Liver (tissue), 9 donors: ENCODE data around the gene MEGF11. TPM values are rescaled to one million over a fixed set of nuclear protein-coding genes. Genes with fewer than 3 reads are reported as not detected.

ENCODE experiments used
- DNase-seq: peaks from one replicate; pipeline ENCODE4 v3.0.0-alpha.2; 2017; ENCODE audit warnings: low spot score
- H3K27ac ChIP-seq, 2 donors: one replicate each; pipeline ENCODE4 v1.7.0; 2013; ENCODE audit warnings: inconsistent platforms in 2 of 2, low read length in 2 of 2, control low read depth in 1 of 2, low read depth in 1 of 2, mild to moderate bottlenecking in 1 of 2
- H3K27me3 ChIP-seq, 4 donors: one replicate each; pipeline versions ENCODE4 v1.6.1 to v1.7.0; 2013; ENCODE audit warnings: low read length in 3 of 4, inconsistent platforms in 1 of 4, mild to moderate bottlenecking in 1 of 4, moderate library complexity in 1 of 4; ENCODE audit not compliant: control insufficient read depth in 4 of 4, insufficient read depth in 4 of 4
- H3K36me3 ChIP-seq, 4 donors: one replicate each; pipeline versions ENCODE4 v1.6.1 to v1.7.0; 2013; ENCODE audit warnings: low read length in 3 of 4, mild to moderate bottlenecking in 3 of 4, low read depth in 1 of 4, moderate library complexity in 1 of 4; ENCODE audit not compliant: control insufficient read depth in 4 of 4, insufficient read depth in 3 of 4
- H3K4me1 ChIP-seq, 4 donors: one replicate each; pipeline versions ENCODE4 v1.6.1 to v1.7.0; 2013; ENCODE audit warnings: low read length in 3 of 4, mild to moderate bottlenecking in 3 of 4, moderate library complexity in 1 of 4; ENCODE audit not compliant: control insufficient read depth in 4 of 4, insufficient read depth in 4 of 4
- H3K4me3 ChIP-seq, 3 donors: one replicate each; pipeline versions ENCODE4 v1.6.1 to v1.7.0; 2013; ENCODE audit warnings: low read length in 3 of 3, control low read depth in 1 of 3, low read depth in 1 of 3, mild to moderate bottlenecking in 1 of 3
- H3K9ac ChIP-seq, 2 donors: one replicate each; pipeline ENCODE4 v1.7.0; 2013; ENCODE audit warnings: low read length in 2 of 2, mild to moderate bottlenecking in 2 of 2, moderate library complexity in 2 of 2, control low read depth in 1 of 2, low read depth in 1 of 2
- H3K9me3 ChIP-seq, 4 donors: one replicate each; pipeline versions ENCODE4 v1.6.1 to v1.7.0; 2013; ENCODE audit warnings: low read length in 3 of 4; ENCODE audit not compliant: control insufficient read depth in 4 of 4
- ATF3 ChIP-seq: IDR thresholded peaks from 2 replicates; pipeline ENCODE4 v1.6.1; 2016; ENCODE audit warnings: antibody characterized with exemption
- CTCF ChIP-seq: fragments of 150-350 bp; IDR thresholded peaks from 2 replicates; pipeline ENCODE4 v1.5.1; 2017; ENCODE audit warnings: improper control_type of control experiment, low read depth, low read length; ENCODE audit not compliant: missing input control
- EGR1 ChIP-seq, 2 donors: IDR thresholded peaks; 2 replicates each; pipeline ENCODE4 v1.6.1; 2016 to 2018; ENCODE audit warnings: antibody characterized with exemption in 2 of 2, low read depth in 2 of 2
- FOXA1 ChIP-seq: IDR thresholded peaks from 2 replicates; pipeline ENCODE4 v1.6.1; 2016; ENCODE audit warnings: antibody characterized with exemption
- FOXA2 ChIP-seq: IDR thresholded peaks from 2 replicates; pipeline ENCODE4 v1.6.1; 2016; ENCODE audit warnings: antibody characterized with exemption
- GABPA ChIP-seq, 2 donors: IDR thresholded peaks in 1 of 2; conservative IDR thresholded peaks in 1 of 2; 2 replicates each; pipeline ENCODE4 v1.6.1; 2016; ENCODE audit warnings: antibody characterized with exemption in 2 of 2, mild to moderate bottlenecking in 1 of 2, moderate library complexity in 1 of 2
- HNF4A ChIP-seq, 2 donors: conservative IDR thresholded peaks; 2 replicates each; pipeline ENCODE4 v1.6.1; 2016; ENCODE audit warnings: antibody characterized with exemption in 2 of 2, mild to moderate bottlenecking in 2 of 2
- HNF4G ChIP-seq: IDR thresholded peaks from 2 replicates; pipeline ENCODE4 v1.6.1; 2016; ENCODE audit warnings: antibody characterized with exemption
- JUND ChIP-seq, 2 donors: IDR thresholded peaks; 2 replicates each; pipeline ENCODE4 v1.6.1; 2016; ENCODE audit warnings: antibody characterized with exemption in 2 of 2
- NR2F2 ChIP-seq: IDR thresholded peaks from 2 replicates; pipeline ENCODE4 v1.6.1; 2016; ENCODE audit warnings: antibody characterized with exemption
- RAD21 ChIP-seq, 2 donors: IDR thresholded peaks; 2 replicates each; pipeline ENCODE4 v1.6.1; 2016; ENCODE audit warnings: antibody characterized with exemption in 2 of 2, mild to moderate bottlenecking in 2 of 2
- RXRA ChIP-seq, 2 donors: IDR thresholded peaks; 2 replicates each; pipeline ENCODE4 v1.6.1; 2017 to 2018; ENCODE audit warnings: antibody characterized with exemption in 2 of 2, mild to moderate bottlenecking in 1 of 2
- SP1 ChIP-seq: IDR thresholded peaks from 2 replicates; pipeline ENCODE4 v1.6.1; 2018; ENCODE audit warnings: antibody characterized with exemption, mild to moderate bottlenecking
- TAF1 ChIP-seq: conservative IDR thresholded peaks from 2 replicates; pipeline ENCODE4 v1.6.1; 2016; ENCODE audit warnings: antibody characterized with exemption, mild to moderate bottlenecking
- YY1 ChIP-seq: IDR thresholded peaks from 2 replicates; pipeline ENCODE4 v1.6.1; 2016; ENCODE audit warnings: antibody characterized with exemption, mild to moderate bottlenecking
- WGBS: extraction: QIAGEN DNeasy Blood & Tissue Kit; methylation state at CpG from one replicate; pipeline ENCODE4 v1.1.7; 2013; 5-methylcytosine and 5-hydroxymethylcytosine counted together
- polyA plus RNA-seq, 2 donors: library from polyadenylated mRNA; stranded (reverse) in 1 of 2; unstranded in 1 of 2; fragments of 200-250 nt in 1 of 2; fragments of >200 nt in 1 of 2; fragmentation: Nextera tagmentation in 1 of 2; extraction: Ambion mirVana in 1 of 2; gene quantifications; one replicate each; pipeline versions ENCODE4 v1.2.1 to v1.2.3, GENCODE V29; 2013 to 2015
- total RNA-seq, 2 donors: library from RNA; depleted of rRNA; stranded (reverse); fragments of >200 nt; gene quantifications; one replicate each; pipeline ENCODE4 v1.2.3, GENCODE V29; 2014
- TF ChIP-seq, protein P1 (sequence below): IDR thresholded peaks from 2 replicates; pipeline ENCODE4 v1.6.1; 2016; ENCODE audit warnings: antibody characterized with exemption, mild to moderate bottlenecking
- TF ChIP-seq, protein P2 (sequence below): IDR thresholded peaks from 2 replicates; pipeline ENCODE4 v1.6.1; 2016; ENCODE audit warnings: antibody characterized with exemption
- donor health status: healthy.
- donor health status: healthy.
- donor health status: healthy.
- donor health status: healthy.
- donor health status: healthy.

The MEGF11 gene
- total and polyA plus RNA-seq, 4 donors, result under 0.01 to 0.51 (median 0.03) TPM; not detected in 1

GRCh38 chr15:66033143-66033542, 220.4 kb downstream of the MEGF11 start:
- Histone ChIP-seq H3K4me3 (no peak overlapping the region), H3K9me3 (peaks cover 0 to 9% (median 2%) of the 10 kb centered on the region in 4 donors), H3K9ac (no peak overlapping the region), H3K27ac (no peak overlapping the region), H3K36me3 (no peaks in the 10 kb centered on the region), H3K27me3 (no peaks in the 10 kb centered on the region), H3K4me1 (no peaks in the 10 kb centered on the region)
- TF ChIP-seq RXRA (IDR thresholded peaks at IDR 0.05) (no peak), HNF4A (conservative IDR thresholded peaks at IDR 0.05) (no peak), HNF4G (no peak)
- WGBS, result 88% methylated on average over 2 of the region's 2 CpGs
- no peak for DNase-seq

DNA sequence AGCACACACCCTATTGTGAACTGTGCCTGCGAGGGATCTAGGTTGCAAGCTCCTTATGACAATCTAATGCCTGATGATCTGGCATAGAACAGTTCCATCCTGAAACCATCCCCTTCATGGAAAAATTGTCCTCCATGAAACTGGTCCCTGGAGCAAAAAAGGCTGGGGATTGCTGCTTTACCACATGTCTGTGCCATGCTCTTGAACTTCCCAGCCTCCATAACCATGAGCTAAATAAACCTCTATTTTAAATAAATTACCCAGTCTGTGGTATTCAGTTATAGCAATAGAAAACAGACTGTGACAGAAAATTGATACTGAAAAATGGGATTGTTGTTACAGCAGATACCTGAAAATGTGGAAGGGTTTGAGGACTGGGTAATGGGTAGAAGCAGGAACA, 221.5 kb downstream of the MEGF11 start:
- no peak overlapping the region for H3K9ac ChIP-seq
- H3K27me3 ChIP-seq, result no peaks in the 10 kb centered on the region

GRCh38 chr15:66030650-66031049, 222.9 kb downstream of the MEGF11 start:
- whole genome bisulfite sequencing, result 79% methylated on average over 4 of the region's 4 CpGs
- TF ChIP-seq, protein P1, sequence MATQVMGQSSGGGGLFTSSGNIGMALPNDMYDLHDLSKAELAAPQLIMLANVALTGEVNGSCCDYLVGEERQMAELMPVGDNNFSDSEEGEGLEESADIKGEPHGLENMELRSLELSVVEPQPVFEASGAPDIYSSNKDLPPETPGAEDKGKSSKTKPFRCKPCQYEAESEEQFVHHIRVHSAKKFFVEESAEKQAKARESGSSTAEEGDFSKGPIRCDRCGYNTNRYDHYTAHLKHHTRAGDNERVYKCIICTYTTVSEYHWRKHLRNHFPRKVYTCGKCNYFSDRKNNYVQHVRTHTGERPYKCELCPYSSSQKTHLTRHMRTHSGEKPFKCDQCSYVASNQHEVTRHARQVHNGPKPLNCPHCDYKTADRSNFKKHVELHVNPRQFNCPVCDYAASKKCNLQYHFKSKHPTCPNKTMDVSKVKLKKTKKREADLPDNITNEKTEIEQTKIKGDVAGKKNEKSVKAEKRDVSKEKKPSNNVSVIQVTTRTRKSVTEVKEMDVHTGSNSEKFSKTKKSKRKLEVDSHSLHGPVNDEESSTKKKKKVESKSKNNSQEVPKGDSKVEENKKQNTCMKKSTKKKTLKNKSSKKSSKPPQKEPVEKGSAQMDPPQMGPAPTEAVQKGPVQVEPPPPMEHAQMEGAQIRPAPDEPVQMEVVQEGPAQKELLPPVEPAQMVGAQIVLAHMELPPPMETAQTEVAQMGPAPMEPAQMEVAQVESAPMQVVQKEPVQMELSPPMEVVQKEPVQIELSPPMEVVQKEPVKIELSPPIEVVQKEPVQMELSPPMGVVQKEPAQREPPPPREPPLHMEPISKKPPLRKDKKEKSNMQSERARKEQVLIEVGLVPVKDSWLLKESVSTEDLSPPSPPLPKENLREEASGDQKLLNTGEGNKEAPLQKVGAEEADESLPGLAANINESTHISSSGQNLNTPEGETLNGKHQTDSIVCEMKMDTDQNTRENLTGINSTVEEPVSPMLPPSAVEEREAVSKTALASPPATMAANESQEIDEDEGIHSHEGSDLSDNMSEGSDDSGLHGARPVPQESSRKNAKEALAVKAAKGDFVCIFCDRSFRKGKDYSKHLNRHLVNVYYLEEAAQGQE, result no peak
- no peak for TF ChIP-seq TAF1
- TF ChIP-seq YY1, result no peak
- TF ChIP-seq FOXA1, result no peak
- no peak for TF ChIP-seq JUND (IDR thresholded peaks at IDR 0.05)
- TF ChIP-seq RAD21 (IDR thresholded peaks at IDR 0.05), result no peak
- TF ChIP-seq NR2F2, result no peak
- no peak for TF ChIP-seq EGR1 (IDR thresholded peaks at IDR 0.05; ENCODE audit: low read depth in 2 of 2)
- TF ChIP-seq, protein P2, sequence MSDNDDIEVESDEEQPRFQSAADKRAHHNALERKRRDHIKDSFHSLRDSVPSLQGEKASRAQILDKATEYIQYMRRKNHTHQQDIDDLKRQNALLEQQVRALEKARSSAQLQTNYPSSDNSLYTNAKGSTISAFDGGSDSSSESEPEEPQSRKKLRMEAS, result no peak
- no peak for TF ChIP-seq HNF4A (conservative IDR thresholded peaks at IDR 0.05)
- TF ChIP-seq RXRA (IDR thresholded peaks at IDR 0.05), result no peak
- no peak for TF ChIP-seq ATF3
- no peak for TF ChIP-seq HNF4G
- no peak for TF ChIP-seq FOXA2
- no peak for TF ChIP-seq GABPA (IDR thresholded peaks at IDR 0.05 in 1 of 2, conservative IDR thresholded peaks at IDR 0.05 in 1 of 2)
- no peak for TF ChIP-seq SP1
- Histone ChIP-seq H3K9me3 (peaks cover 0 to 9% (median 2%) of the 10 kb centered on the region in 4 donors), H3K4me3 (no peak overlapping the region), H3K27ac (no peak overlapping the region), H3K4me1 (no peaks in the 10 kb centered on the region), H3K27me3 (peaks cover 0 to under 1% (median 0%) of the 10 kb centered on the region in 4 donors), H3K9ac (no peak overlapping the region), H3K36me3 (no peaks in the 10 kb centered on the region)
- DNase-seq, result no peak

More for the DNA sequence above, 221.5 kb downstream of the MEGF11 start:
- no peak for DNase-seq
- TF ChIP-seq EGR1 (IDR thresholded peaks at IDR 0.05; ENCODE audit: low read depth in 2 of 2) (no peak), FOXA1 (no peak), CTCF (no peak), TAF1 (no peak), YY1 (no peak), HNF4G (no peak)
- peaks cover 0 to 9% (median 2%) of the 10 kb centered on the region in 4 donors for H3K9me3 ChIP-seq
- 83% methylated on average over 1 of the region's 1 CpG for WGBS
- no peak overlapping the region for H3K27ac ChIP-seq
- H3K4me3 ChIP-seq, result no peak overlapping the region
- no peaks in the 10 kb centered on the region for H3K36me3 ChIP-seq
- H3K4me1 ChIP-seq, result no peaks in the 10 kb centered on the region
